Panc1 (cell line): Measurements from ENCODE around the gene SRSF4.

Experiments
- TF ChIP-seq, protein P1 (sequence below): fragments of 450-650 bp; IDR thresholded peaks from 2 replicates; pipeline ENCODE4 v1.5.1; 2017; ENCODE audit warnings: mild to moderate bottlenecking
- TF ChIP-seq, protein P2 (sequence below), 2 experiments: IDR thresholded peaks; 2 replicates each; pipeline ENCODE4 v1.6.1; 2011 to 2012; ENCODE audit warnings: low read depth in 2 of 2, control low read depth in 1 of 2, low read length in 1 of 2, mild to moderate bottlenecking in 1 of 2, moderate library complexity in 1 of 2; ENCODE audit not compliant: insufficient read depth in 1 of 2

DNA sequence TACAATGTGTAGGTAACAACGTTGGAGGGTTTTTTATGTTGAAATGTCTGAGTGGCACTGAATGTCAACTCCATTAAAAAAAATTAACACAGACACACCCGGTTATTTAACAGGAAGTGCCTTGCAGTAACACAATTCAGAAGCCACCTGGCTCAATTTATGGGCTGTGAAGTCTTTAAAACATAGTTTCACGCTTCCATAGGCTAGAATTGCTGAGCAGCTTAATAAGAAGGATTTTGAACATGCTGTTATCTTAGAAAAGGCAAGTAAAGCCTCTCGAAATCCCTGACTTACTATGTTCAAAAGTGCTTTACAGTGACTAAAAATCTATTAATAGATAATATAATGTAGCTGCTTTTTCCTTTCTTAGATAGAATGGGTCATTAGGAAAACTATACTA, 19.7 kb downstream of the SRSF4 start:
- TF ChIP-seq, protein P1, sequence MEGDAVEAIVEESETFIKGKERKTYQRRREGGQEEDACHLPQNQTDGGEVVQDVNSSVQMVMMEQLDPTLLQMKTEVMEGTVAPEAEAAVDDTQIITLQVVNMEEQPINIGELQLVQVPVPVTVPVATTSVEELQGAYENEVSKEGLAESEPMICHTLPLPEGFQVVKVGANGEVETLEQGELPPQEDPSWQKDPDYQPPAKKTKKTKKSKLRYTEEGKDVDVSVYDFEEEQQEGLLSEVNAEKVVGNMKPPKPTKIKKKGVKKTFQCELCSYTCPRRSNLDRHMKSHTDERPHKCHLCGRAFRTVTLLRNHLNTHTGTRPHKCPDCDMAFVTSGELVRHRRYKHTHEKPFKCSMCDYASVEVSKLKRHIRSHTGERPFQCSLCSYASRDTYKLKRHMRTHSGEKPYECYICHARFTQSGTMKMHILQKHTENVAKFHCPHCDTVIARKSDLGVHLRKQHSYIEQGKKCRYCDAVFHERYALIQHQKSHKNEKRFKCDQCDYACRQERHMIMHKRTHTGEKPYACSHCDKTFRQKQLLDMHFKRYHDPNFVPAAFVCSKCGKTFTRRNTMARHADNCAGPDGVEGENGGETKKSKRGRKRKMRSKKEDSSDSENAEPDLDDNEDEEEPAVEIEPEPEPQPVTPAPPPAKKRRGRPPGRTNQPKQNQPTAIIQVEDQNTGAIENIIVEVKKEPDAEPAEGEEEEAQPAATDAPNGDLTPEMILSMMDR, result no peak
- TF ChIP-seq, protein P2, sequence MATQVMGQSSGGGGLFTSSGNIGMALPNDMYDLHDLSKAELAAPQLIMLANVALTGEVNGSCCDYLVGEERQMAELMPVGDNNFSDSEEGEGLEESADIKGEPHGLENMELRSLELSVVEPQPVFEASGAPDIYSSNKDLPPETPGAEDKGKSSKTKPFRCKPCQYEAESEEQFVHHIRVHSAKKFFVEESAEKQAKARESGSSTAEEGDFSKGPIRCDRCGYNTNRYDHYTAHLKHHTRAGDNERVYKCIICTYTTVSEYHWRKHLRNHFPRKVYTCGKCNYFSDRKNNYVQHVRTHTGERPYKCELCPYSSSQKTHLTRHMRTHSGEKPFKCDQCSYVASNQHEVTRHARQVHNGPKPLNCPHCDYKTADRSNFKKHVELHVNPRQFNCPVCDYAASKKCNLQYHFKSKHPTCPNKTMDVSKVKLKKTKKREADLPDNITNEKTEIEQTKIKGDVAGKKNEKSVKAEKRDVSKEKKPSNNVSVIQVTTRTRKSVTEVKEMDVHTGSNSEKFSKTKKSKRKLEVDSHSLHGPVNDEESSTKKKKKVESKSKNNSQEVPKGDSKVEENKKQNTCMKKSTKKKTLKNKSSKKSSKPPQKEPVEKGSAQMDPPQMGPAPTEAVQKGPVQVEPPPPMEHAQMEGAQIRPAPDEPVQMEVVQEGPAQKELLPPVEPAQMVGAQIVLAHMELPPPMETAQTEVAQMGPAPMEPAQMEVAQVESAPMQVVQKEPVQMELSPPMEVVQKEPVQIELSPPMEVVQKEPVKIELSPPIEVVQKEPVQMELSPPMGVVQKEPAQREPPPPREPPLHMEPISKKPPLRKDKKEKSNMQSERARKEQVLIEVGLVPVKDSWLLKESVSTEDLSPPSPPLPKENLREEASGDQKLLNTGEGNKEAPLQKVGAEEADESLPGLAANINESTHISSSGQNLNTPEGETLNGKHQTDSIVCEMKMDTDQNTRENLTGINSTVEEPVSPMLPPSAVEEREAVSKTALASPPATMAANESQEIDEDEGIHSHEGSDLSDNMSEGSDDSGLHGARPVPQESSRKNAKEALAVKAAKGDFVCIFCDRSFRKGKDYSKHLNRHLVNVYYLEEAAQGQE (IDR thresholded peaks at IDR 0.05; ENCODE audit: insufficient read depth in 1 of 2, low read depth in 2 of 2, low read length in 1 of 2), result no peak
